A673 (cell line): Measurements from ENCODE around the gene ONECUT1. TPM values are rescaled to one million over a fixed set of nuclear protein-coding genes. Genes with fewer than 3 reads are reported as not detected.
A peak's percentile ranks its signal among the peaks of the same experiment; 100 is the strongest.

ENCODE experiments used
- BruUV-seq: library from RNA; stranded (reverse); fragments of 400-500 nt; replicated peaks from 2 replicates; lab custom pipeline; 2021; lab: Mats Ljungman, UMichigan
- CTCF ChIA-PET: fragments of 300-600 bp; sonication (Branson Sonifier 250); formaldehyde crosslinking; loops from one replicate; lab custom pipeline; 2022; ENCODE audit warnings: antibody characterized with exemption; lab: Charles Lee
- POLR2A ChIA-PET: fragments of 300-600 bp; sonication (Branson Sonifier 250); formaldehyde crosslinking; loops from one replicate; lab custom pipeline; 2022; ENCODE audit warnings: antibody characterized with exemption; ENCODE audit not compliant: low non-redundant PET; lab: Charles Lee
- DNase-seq: peaks from one replicate; pipeline ENCODE4 v3.0.0-alpha.2; 2015; ENCODE audit warnings: low spot score
- H3K27ac ChIP-seq: fragments of 200-600 bp; sonication (generic); 2 replicates; pipeline ENCODE4 v1.5.1; 2016; ENCODE audit warnings: mixed run types, low read depth, mild to moderate bottlenecking, mixed read lengths, antibody characterized with exemption, low read length; ENCODE audit not compliant: poor library complexity, severe bottlenecking
- H3K27me3 ChIP-seq: fragments of 200-600 bp; sonication (generic); replicated peaks from 2 replicates; pipeline ENCODE4 v1.6.1; 2017; ENCODE audit warnings: mixed run types, low read depth, mild to moderate bottlenecking, mixed read lengths, antibody characterized with exemption, low read length; ENCODE audit not compliant: insufficient read depth, poor library complexity
- H3K36me3 ChIP-seq: fragments of 200-600 bp; sonication (generic); 2 replicates; pipeline ENCODE4 v1.6.1; 2016; ENCODE audit warnings: mixed run types, mild to moderate bottlenecking, mixed read lengths, antibody characterized with exemption, low read length; ENCODE audit not compliant: insufficient read depth, poor library complexity, severe bottlenecking
- H3K4me1 ChIP-seq: fragments of 200-600 bp; sonication (generic); 2 replicates; pipeline ENCODE4 v1.6.1; 2017; ENCODE audit warnings: mixed run types, mild to moderate bottlenecking, mixed read lengths, antibody characterized with exemption, low read length; ENCODE audit not compliant: insufficient read depth, poor library complexity, severe bottlenecking
- H3K4me3 ChIP-seq: fragments of 200-600 bp; sonication (generic); 2 replicates; pipeline ENCODE4 v1.5.1; 2016; ENCODE audit warnings: low read depth, mixed run types, mild to moderate bottlenecking, mixed read lengths, low read length; ENCODE audit not compliant: poor library complexity, severe bottlenecking
- H3K9me3 ChIP-seq: fragments of 200-600 bp; sonication (generic); 2 replicates; pipeline ENCODE4 v1.6.1; 2016; ENCODE audit warnings: mixed run types, low read depth, mild to moderate bottlenecking, mixed read lengths, antibody characterized with exemption, low read length; ENCODE audit not compliant: poor library complexity, severe bottlenecking
- EZH2 ChIP-seq: fragments of 200-600 bp; sonication (generic); IDR thresholded peaks from 2 replicates; pipeline ENCODE4 v1.6.1; 2017; ENCODE audit warnings: borderline replicate concordance, low read depth, mild to moderate bottlenecking, mixed read lengths, antibody characterized with exemption, low read length; ENCODE audit not compliant: poor library complexity, severe bottlenecking
- intact Hi-C: fragments of 100-400 bp; cut with micrococcal nuclease; formaldehyde crosslinking; loops from one replicate; pipeline ENCODE4 v1.10.0; 2022; ENCODE audit not compliant: unreplicated experiment
- total RNA-seq: library from RNA; stranded (reverse); gene quantifications from 2 replicates; pipeline ENCODE4 v1.2.3, GENCODE V29; 2021
- TF ChIP-seq, protein P1 (sequence below): fragments of 300-800, 200-600 bp; sonication (generic); conservative IDR thresholded peaks from 2 replicates; pipeline ENCODE4 v1.5.1; 2017; ENCODE audit warnings: low read depth, mild to moderate bottlenecking, antibody characterized with exemption, low read length, moderate library complexity, mixed read lengths

ONECUT1 gene
- total RNA-seq, 1 experiment from 2014 or later = not detected

DNA sequence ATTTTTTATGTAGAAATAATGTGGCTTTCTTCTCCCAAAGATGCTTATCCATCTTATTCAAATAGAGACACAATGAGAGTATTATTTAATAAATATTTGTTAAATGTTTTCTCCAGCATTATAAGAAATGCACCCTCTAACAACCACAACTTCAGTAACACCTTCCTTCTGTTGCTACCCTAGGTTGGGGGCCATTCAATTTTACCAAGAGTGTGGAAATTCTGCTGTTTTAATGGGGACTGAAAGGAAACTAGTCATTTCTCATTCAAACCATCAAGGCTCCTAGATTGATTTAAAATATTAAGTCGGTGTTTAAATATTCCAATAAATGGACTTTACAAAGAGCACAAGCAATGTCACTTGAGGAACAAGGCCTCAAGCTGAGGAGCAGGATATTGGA lies 7.6 kb downstream of the ONECUT1 start:
- POLR2A ChIA-PET = no interaction called here
- H3K4me3 ChIP-seq = no peak overlapping the region

DNA sequence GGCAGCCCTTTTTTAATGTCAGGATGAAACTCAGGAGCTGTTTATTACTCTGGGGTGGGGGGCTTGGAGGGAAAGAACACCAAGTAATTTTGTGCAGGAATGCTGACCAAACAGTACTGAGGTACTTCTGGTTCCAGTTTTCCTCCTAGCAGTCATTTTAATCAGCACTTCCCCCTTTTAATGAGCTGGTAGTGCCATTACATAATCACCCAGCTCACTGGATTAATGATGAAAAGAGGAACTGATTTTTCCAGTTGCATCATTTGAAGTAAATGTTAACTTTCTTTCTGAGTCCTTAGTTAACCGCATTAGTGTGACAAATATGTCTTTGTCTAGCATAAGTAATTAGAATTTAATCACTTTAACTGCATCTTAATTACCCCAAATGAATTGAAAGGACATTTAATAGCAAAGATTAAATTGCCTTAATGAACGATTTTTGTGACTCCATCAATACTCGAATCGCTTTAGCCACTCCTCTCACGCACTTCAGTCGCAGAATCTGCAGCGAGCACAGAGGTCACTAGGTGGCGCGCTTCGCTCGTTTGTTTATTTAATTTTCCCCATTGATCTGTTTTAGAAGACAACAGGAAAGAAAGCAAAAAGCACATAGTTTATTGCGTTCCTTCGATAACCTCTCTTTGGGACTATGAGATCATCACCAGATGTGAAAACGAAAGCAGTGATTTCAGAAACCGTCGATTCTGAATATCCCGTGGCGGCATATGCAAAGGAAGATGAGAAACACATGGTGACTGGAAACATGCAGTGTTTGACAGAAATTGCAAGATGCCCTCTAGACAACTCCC lies 9.8 kb downstream of the ONECUT1 start:
- Histone ChIP-seq H3K4me1 (no peaks in the 10 kb centered on the region), H3K27ac (no peak overlapping the region), H3K27me3 (peaks cover 92% of the 10 kb centered on the region), H3K4me3 (no peak overlapping the region), H3K9me3 (no peaks in the 10 kb centered on the region), H3K36me3 (no peaks in the 10 kb centered on the region)
- CTCF ChIA-PET = no interaction called here
- TF ChIP-seq EZH2 = no peak
- TF ChIP-seq, protein P1, sequence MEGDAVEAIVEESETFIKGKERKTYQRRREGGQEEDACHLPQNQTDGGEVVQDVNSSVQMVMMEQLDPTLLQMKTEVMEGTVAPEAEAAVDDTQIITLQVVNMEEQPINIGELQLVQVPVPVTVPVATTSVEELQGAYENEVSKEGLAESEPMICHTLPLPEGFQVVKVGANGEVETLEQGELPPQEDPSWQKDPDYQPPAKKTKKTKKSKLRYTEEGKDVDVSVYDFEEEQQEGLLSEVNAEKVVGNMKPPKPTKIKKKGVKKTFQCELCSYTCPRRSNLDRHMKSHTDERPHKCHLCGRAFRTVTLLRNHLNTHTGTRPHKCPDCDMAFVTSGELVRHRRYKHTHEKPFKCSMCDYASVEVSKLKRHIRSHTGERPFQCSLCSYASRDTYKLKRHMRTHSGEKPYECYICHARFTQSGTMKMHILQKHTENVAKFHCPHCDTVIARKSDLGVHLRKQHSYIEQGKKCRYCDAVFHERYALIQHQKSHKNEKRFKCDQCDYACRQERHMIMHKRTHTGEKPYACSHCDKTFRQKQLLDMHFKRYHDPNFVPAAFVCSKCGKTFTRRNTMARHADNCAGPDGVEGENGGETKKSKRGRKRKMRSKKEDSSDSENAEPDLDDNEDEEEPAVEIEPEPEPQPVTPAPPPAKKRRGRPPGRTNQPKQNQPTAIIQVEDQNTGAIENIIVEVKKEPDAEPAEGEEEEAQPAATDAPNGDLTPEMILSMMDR = peak; percentile 96
- DNase-seq = peak; percentile 67
- POLR2A ChIA-PET = no interaction called here
- no TSS peak for BruUV-seq
- intact Hi-C loops = no loop called here

More for the DNA sequence above, 7.6 kb downstream of the ONECUT1 start:
- Histone ChIP-seq H3K27me3 (peaks cover 92% of the 10 kb centered on the region), H3K27ac (no peak overlapping the region), H3K36me3 (no peaks in the 10 kb centered on the region), H3K4me1 (no peaks in the 10 kb centered on the region), H3K9me3 (no peaks in the 10 kb centered on the region)
- CTCF ChIA-PET = no interaction called here
- intact Hi-C loops = no loop called here
- DNase-seq = no peak
- TF ChIP-seq, protein P1 = no peak
- TF ChIP-seq EZH2 = no peak
- no TSS peak for BruUV-seq

DNA sequence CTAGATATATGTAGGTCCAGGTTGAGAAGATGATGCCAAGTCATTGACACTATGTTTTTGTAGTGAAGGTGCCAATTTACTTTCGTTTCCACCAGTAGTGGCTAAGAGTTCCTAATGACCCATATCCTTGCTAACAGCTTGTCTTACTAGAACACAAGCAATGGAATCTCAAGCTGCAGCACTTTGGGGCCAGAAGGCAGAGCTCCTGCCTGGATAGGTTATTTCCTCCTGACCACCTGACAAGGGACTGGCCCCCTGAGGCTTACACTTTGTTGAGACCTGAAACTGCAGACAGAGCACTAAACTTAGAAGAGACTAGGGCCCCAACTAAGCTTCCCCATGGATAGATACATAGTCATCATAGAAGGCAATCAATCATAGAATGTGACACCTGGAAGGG lies 11.7 kb downstream of the ONECUT1 start:
- CTCF ChIA-PET = no interaction called here
- H3K27me3 ChIP-seq = peaks cover 81% of the 10 kb centered on the region
- H3K9me3 ChIP-seq = no peaks in the 10 kb centered on the region
- BruUV-seq = no TSS peak
- H3K4me3 ChIP-seq = no peak overlapping the region
- H3K4me1 ChIP-seq = no peaks in the 10 kb centered on the region
- no peak for DNase-seq
- TF ChIP-seq EZH2 = no peak
- TF ChIP-seq, protein P1 = no peak
- intact Hi-C loops = no loop called here
- POLR2A ChIA-PET = no interaction called here
- no peaks in the 10 kb centered on the region for H3K36me3 ChIP-seq
- no peak overlapping the region for H3K27ac ChIP-seq
